H1 (cell line): Measurements from ENCODE around the gene KCNK2. TPM values are rescaled to one million over a fixed set of nuclear protein-coding genes. Genes with fewer than 3 reads are reported as not detected.

ENCODE experiments used
- CTCF ChIA-PET: fragments of 300-600 bp; sonication (Branson Sonifier 250); formaldehyde crosslinking; loops from one replicate; lab custom pipeline; 2021; ENCODE audit not compliant: partially characterized antibody; lab: Charles Lee
- POLR2A ChIA-PET: fragments of 300-600 bp; sonication (Branson Sonifier 250); formaldehyde crosslinking; loops from one replicate; lab custom pipeline; 2021; ENCODE audit warnings: inconsistent platforms; ENCODE audit not compliant: partially characterized antibody; lab: Charles Lee
- DNase-seq, 2 experiments: peaks; one replicate each; pipeline versions ENCODE4 v3.0.0 to v3.0.0-alpha.2; 2010 to 2022; ENCODE audit warnings: low spot score in 2 of 2, low read depth in 1 of 2, mixed read lengths in 1 of 2
- FAIRE-seq: peaks from 2 replicates; lab custom pipeline; 2011; peaks lifted over from hg19 to GRCh38; lab: Jason Lieb, UNC
- H2AFZ ChIP-seq: 2 replicates; pipeline ENCODE4 v1.8.1; 2012; ENCODE audit warnings: low read length, inconsistent platforms
- H2AK5ac ChIP-seq: 2 replicates; pipeline ENCODE4 v1.6.1; 2013; ENCODE audit warnings: low read depth, low read length
- H2BK120ac ChIP-seq: replicated peaks from 2 replicates; pipeline ENCODE3; 2013; ENCODE audit warnings: low read depth, low read length, inconsistent platforms
- H2BK12ac ChIP-seq: 2 replicates; pipeline ENCODE4 v1.6.1; 2013; ENCODE audit warnings: low read depth, low read length
- H2BK15ac ChIP-seq: 2 replicates; pipeline ENCODE4 v1.6.1; 2013; ENCODE audit warnings: low read length
- H2BK20ac ChIP-seq: 2 replicates; pipeline ENCODE4 v1.6.1; 2013; ENCODE audit warnings: low read length
- H2BK5ac ChIP-seq: 2 replicates; pipeline ENCODE4 v1.6.1; 2013; ENCODE audit warnings: low read depth, low read length
- H3K14ac ChIP-seq: 2 replicates; pipeline ENCODE4 v1.6.1; 2013; ENCODE audit warnings: inconsistent platforms; ENCODE audit not compliant: insufficient read length
- H3K18ac ChIP-seq: 2 replicates; pipeline ENCODE4 v1.6.1; 2013; ENCODE audit warnings: low read length; ENCODE audit errors: extremely low read depth
- H3K23ac ChIP-seq: 2 replicates; pipeline ENCODE4 v1.6.1; 2013; ENCODE audit warnings: inconsistent platforms; ENCODE audit not compliant: insufficient read length
- H3K23me2 ChIP-seq: 2 replicates; pipeline ENCODE4 v1.6.1; 2013; ENCODE audit warnings: low read depth, low read length
- H3K27ac ChIP-seq: 2 replicates; pipeline ENCODE4 v1.6.1; 2011; ENCODE audit warnings: low read depth, low read length, inconsistent platforms
- H3K27me3 ChIP-seq, 4 experiments: replicated peaks in 1 of 4; 1 replicate in 1 of 4; 2 replicates in 3 of 4; pipeline versions ENCODE4 v1.6.1 to v1.8.1; 2011 to 2013; ENCODE audit warnings: low read length in 3 of 4, mild to moderate bottlenecking in 3 of 4, inconsistent platforms in 2 of 4, mixed read lengths in 2 of 4, moderate library complexity in 1 of 4; ENCODE audit not compliant: control insufficient read depth in 3 of 4, insufficient read depth in 3 of 4; ENCODE audit errors: extremely low read depth in 1 of 4
- H3K36me3 ChIP-seq, 4 experiments: 2 replicates each; pipeline versions ENCODE4 v1.6.1 to v1.8.1; 2011 to 2013; ENCODE audit warnings: mild to moderate bottlenecking in 4 of 4, low read length in 3 of 4, moderate library complexity in 2 of 4, control low read depth in 1 of 4, inconsistent platforms in 1 of 4; ENCODE audit not compliant: insufficient read depth in 4 of 4, control insufficient read depth in 2 of 4
- H3K4ac ChIP-seq: replicated peaks from 2 replicates; pipeline ENCODE3; 2013; ENCODE audit warnings: low read length, low read depth, mixed read lengths, inconsistent platforms; ENCODE audit not compliant: insufficient read length
- H3K4me1 ChIP-seq, 4 experiments: replicated peaks in 1 of 4; 1 replicate in 1 of 4; 2 replicates in 3 of 4; pipeline versions ENCODE4 v1.6.1 to v1.8.1; 2011 to 2013; ENCODE audit warnings: low read length in 3 of 4, inconsistent platforms in 2 of 4, mixed read lengths in 1 of 4; ENCODE audit not compliant: insufficient read depth in 4 of 4, control insufficient read depth in 3 of 4
- H3K4me2 ChIP-seq, 2 experiments: 2 replicates each; pipeline versions ENCODE4 v1.6.1 to v1.8.1; 2011 to 2013; ENCODE audit warnings: low read depth in 2 of 2, low read length in 2 of 2, control low read depth in 1 of 2, inconsistent platforms in 1 of 2, mild to moderate bottlenecking in 1 of 2; ENCODE audit not compliant: insufficient read depth in 1 of 2
- H3K4me3 ChIP-seq, 4 experiments: fragments of 200-600, 300-600 bp in 1 of 4; sonication (generic), shearing (Covaris generic), sonication (Bioruptor Twin) in 1 of 4; 2 replicates each; pipeline versions ENCODE4 v1.5.1 to v1.8.1; 2011 to 2016; ENCODE audit warnings: low read length in 4 of 4, low read depth in 3 of 4, control low read depth in 2 of 4, inconsistent platforms in 2 of 4, mild to moderate bottlenecking in 2 of 4, mixed read lengths in 1 of 4, moderate library complexity in 1 of 4; ENCODE audit not compliant: insufficient read depth in 2 of 4; ENCODE audit errors: extremely low read depth in 1 of 4
- H3K56ac ChIP-seq: replicated peaks from 2 replicates; pipeline ENCODE3; 2013; ENCODE audit warnings: low read depth, mild to moderate bottlenecking, mixed read lengths, low read length, inconsistent platforms; ENCODE audit not compliant: insufficient read length
- H3K79me1 ChIP-seq: 2 replicates; pipeline ENCODE4 v1.6.1; 2013; ENCODE audit warnings: low read depth, low read length, control low read depth
- H3K79me2 ChIP-seq, 2 experiments: 2 replicates each; pipeline versions ENCODE4 v1.6.1 to v1.8.1; 2012 to 2013; ENCODE audit warnings: low read length in 2 of 2, mild to moderate bottlenecking in 2 of 2, inconsistent platforms in 1 of 2; ENCODE audit not compliant: insufficient read depth in 2 of 2, control insufficient read depth in 1 of 2
- H3K9ac ChIP-seq, 4 experiments: replicated peaks in 1 of 4; 1 replicate in 1 of 4; 2 replicates in 3 of 4; pipeline versions ENCODE4 v1.6.1 to v1.8.1; 2011 to 2013; ENCODE audit warnings: low read depth in 3 of 4, low read length in 3 of 4, control low read depth in 2 of 4, mild to moderate bottlenecking in 2 of 4, moderate library complexity in 2 of 4, inconsistent platforms in 1 of 4; ENCODE audit errors: extremely low read depth in 1 of 4
- H3K9me3 ChIP-seq, 2 experiments: 2 replicates each; pipeline versions ENCODE4 v1.6.1 to v1.8.1; 2012 to 2013; ENCODE audit warnings: mild to moderate bottlenecking in 2 of 2, moderate library complexity in 2 of 2, control low read depth in 1 of 2, inconsistent platforms in 1 of 2, low read depth in 1 of 2, low read length in 1 of 2, mixed read lengths in 1 of 2; ENCODE audit not compliant: insufficient read depth in 2 of 2
- H4K20me1 ChIP-seq, 2 experiments: replicated peaks in 1 of 2; 2 replicates each; pipeline versions ENCODE3 to v1.8.1; 2011 to 2013; ENCODE audit warnings: inconsistent platforms in 2 of 2, low read length in 2 of 2, mild to moderate bottlenecking in 1 of 2; ENCODE audit not compliant: insufficient read depth in 2 of 2, control insufficient read depth in 1 of 2
- H4K5ac ChIP-seq: 2 replicates; pipeline ENCODE4 v1.6.1; 2013; ENCODE audit warnings: low read length, low read depth, mixed read lengths, inconsistent platforms; ENCODE audit not compliant: insufficient read length
- H4K8ac ChIP-seq: 2 replicates; pipeline ENCODE4 v1.8.0; 2013; ENCODE audit warnings: mild to moderate bottlenecking, moderate library complexity, low read length, inconsistent platforms; ENCODE audit not compliant: insufficient read depth; ENCODE audit errors: extremely low read depth
- H4K91ac ChIP-seq: replicated peaks from 2 replicates; pipeline ENCODE3; 2013; ENCODE audit warnings: low read length, mixed read lengths, inconsistent platforms; ENCODE audit not compliant: insufficient read length
- EP300 ChIP-seq, 2 experiments: IDR thresholded peaks; 1 replicate in 1 of 2; 2 replicates in 1 of 2; pipeline ENCODE4 v1.6.1; 2011 to 2012; ENCODE audit warnings: low read depth in 2 of 2, low read length in 2 of 2, mild to moderate bottlenecking in 2 of 2, borderline replicate concordance in 1 of 2, inconsistent platforms in 1 of 2, moderate library complexity in 1 of 2
- KDM4A ChIP-seq: IDR thresholded peaks from one replicate; pipeline ENCODE4 v1.7.1; 2012; ENCODE audit warnings: low read depth, mild to moderate bottlenecking, moderate library complexity, low read length, inconsistent platforms; ENCODE audit not compliant: severe bottlenecking
- RBBP5 ChIP-seq: IDR thresholded peaks from 2 replicates; pipeline ENCODE4 v1.7.1; 2012; ENCODE audit warnings: low read depth, mild to moderate bottlenecking, inconsistent platforms, low read length, moderate library complexity, borderline replicate concordance
- RFX5 ChIP-seq: IDR thresholded peaks from 2 replicates; pipeline ENCODE4 v1.6.1; 2011; ENCODE audit warnings: low read depth, low read length, improper control_type of control experiment, borderline replicate concordance
- RXRA ChIP-seq: IDR thresholded peaks from 2 replicates; pipeline ENCODE4 v1.6.1; 2011; ENCODE audit warnings: low read depth, mild to moderate bottlenecking, low read length, moderate library complexity; ENCODE audit not compliant: insufficient read depth
- SIRT6 ChIP-seq: IDR thresholded peaks from one replicate; pipeline ENCODE4 v1.7.1; 2012; ENCODE audit warnings: low read length, inconsistent platforms
- TEAD4 ChIP-seq: IDR thresholded peaks from 2 replicates; pipeline ENCODE4 v1.6.1; 2012; ENCODE audit warnings: low read depth, low read length, inconsistent platforms, mixed read lengths
- YY1 ChIP-seq: IDR thresholded peaks from 2 replicates; pipeline ENCODE4 v1.6.1; 2011; ENCODE audit warnings: low read depth, mild to moderate bottlenecking, low read length
- ZNF274 ChIP-seq: IDR thresholded peaks from 2 replicates; pipeline ENCODE4 v1.7.0; 2012; ENCODE audit warnings: low read length, borderline replicate concordance; ENCODE audit errors: extremely low read depth
- polyA plus RNA-seq, 7 experiments: library from polyadenylated mRNA; depleted of rRNA in 3 of 7; stranded (reverse) in 5 of 7; unstranded in 2 of 7; fragments of >200 nt in 5 of 7; fragments of 200-250 nt in 2 of 7; gene quantifications; 1 replicate in 5 of 7; 2 replicates in 1 of 7; 4 replicates in 1 of 7; pipeline versions ENCODE4 v1.2.1 to v1.2.3, GENCODE V29; 2011 to 2013; ENCODE audit warnings: missing spikeins in 2 of 7, mixed read lengths in 2 of 7
- total RNA-seq: library from RNA; stranded (reverse); fragmentation: NEBNext Ultra II Directional; extraction: Animal tissue kit (Norgen Biotek cat#: 25700); gene quantifications from 2 replicates; pipeline ENCODE4 v1.2.1, GENCODE V29; 2021

KCNK2 gene
- total and polyA plus RNA-seq, 2 of the 8 experiments (the other 6 are each of a cell fraction or from before 2014, with no cell fraction given), result 0.59 to 1.2 TPM

GRCh38 chr1:215219372-215219771, 136.8 kb downstream of the KCNK2 start:
- ChIA-PET CTCF (no interaction called here), POLR2A (no interaction called here)
- H2BK15ac ChIP-seq, result no peak overlapping the region
- no peak overlapping the region for H2AK5ac ChIP-seq
- H2AFZ ChIP-seq, result no peak overlapping the region
- H3K14ac ChIP-seq, result no peak overlapping the region
- H3K56ac ChIP-seq, result no peak overlapping the region
- no peak for FAIRE-seq
- H3K4me1 ChIP-seq, result peaks cover 0 to 4% (median 1%) of the 10 kb centered on the region in 4 experiments; a peak in 1 of 7 replicates
- H4K8ac ChIP-seq, result no peak overlapping the region
- H3K4me3 ChIP-seq, result no peak overlapping the region
- H3K79me1 ChIP-seq, result no peaks in the 10 kb centered on the region
- H3K4me2 ChIP-seq, result no peak overlapping the region
- no peak overlapping the region for H2BK5ac ChIP-seq
- H2BK12ac ChIP-seq, result no peak overlapping the region
- no peaks in the 10 kb centered on the region for H4K20me1 ChIP-seq
- H3K36me3 ChIP-seq, result no peaks in the 10 kb centered on the region
- H2BK20ac ChIP-seq, result no peak overlapping the region
- H3K23ac ChIP-seq, result no peak overlapping the region
- no peak overlapping the region for H2BK120ac ChIP-seq
- no peak for TF ChIP-seq SIRT6
- no peak for TF ChIP-seq RFX5
- TF ChIP-seq RXRA, result no peak
- no peak for TF ChIP-seq ZNF274
- TF ChIP-seq KDM4A, result no peak
- no peak for TF ChIP-seq YY1
- TF ChIP-seq TEAD4, result no peak
- TF ChIP-seq EP300 (IDR thresholded peaks at IDR 0.05; ENCODE audit: borderline replicate concordance in 1 of 2, low read depth in 2 of 2, low read length in 2 of 2), result no peak
- TF ChIP-seq RBBP5, result no peak
- no peak overlapping the region for H3K27ac ChIP-seq
- no peaks in the 10 kb centered on the region for H3K9me3 ChIP-seq
- no peak overlapping the region for H4K5ac ChIP-seq
- no peaks in the 10 kb centered on the region for H3K27me3 ChIP-seq
- no peak for DNase-seq
- H3K79me2 ChIP-seq, result no peaks in the 10 kb centered on the region
- H3K18ac ChIP-seq, result no peak overlapping the region
- H3K9ac ChIP-seq, result no peak overlapping the region
- no peaks in the 10 kb centered on the region for H3K23me2 ChIP-seq
- H4K91ac ChIP-seq, result no peak overlapping the region
- no peak overlapping the region for H3K4ac ChIP-seq
